ENCODE measurements around the gene FAM124A.

- TF ChIP-seq POLR2A (IDR thresholded peaks at IDR 0.05; ENCODE audit: extremely low read depth, insufficient read length), result no peak
- no peak for TF ChIP-seq CTCF (IDR thresholded peaks at IDR 0.05; ENCODE audit: low read depth, low read length)
Measured at GRCh38 chr13:51221108-51221507, 1.1 kb upstream of the FAM124A start.
